Measurements from ENCODE around the gene NCKIPSD.

DNA sequence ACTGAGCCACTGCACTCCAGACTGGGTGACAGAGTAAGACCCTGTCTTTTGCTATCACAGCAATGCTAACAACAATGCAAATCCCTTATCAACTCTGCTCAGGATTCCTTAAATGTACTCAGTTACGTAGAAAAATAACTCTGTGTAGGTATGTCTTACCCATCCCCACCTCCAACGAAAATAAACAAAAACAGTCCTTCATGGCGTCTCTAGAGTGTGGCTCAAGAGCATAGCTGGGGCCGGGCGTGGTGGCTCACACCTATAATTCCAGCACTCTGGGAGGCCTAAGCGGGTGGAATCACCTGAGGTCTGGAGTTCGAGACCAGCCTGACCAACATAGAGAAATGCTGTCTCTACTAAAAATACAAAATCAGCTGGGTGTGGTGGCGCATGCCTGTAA, 13.2 kb upstream of the NCKIPSD start:
- TF ChIP-seq, protein P1, sequence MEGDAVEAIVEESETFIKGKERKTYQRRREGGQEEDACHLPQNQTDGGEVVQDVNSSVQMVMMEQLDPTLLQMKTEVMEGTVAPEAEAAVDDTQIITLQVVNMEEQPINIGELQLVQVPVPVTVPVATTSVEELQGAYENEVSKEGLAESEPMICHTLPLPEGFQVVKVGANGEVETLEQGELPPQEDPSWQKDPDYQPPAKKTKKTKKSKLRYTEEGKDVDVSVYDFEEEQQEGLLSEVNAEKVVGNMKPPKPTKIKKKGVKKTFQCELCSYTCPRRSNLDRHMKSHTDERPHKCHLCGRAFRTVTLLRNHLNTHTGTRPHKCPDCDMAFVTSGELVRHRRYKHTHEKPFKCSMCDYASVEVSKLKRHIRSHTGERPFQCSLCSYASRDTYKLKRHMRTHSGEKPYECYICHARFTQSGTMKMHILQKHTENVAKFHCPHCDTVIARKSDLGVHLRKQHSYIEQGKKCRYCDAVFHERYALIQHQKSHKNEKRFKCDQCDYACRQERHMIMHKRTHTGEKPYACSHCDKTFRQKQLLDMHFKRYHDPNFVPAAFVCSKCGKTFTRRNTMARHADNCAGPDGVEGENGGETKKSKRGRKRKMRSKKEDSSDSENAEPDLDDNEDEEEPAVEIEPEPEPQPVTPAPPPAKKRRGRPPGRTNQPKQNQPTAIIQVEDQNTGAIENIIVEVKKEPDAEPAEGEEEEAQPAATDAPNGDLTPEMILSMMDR (IDR thresholded peaks at IDR 0.05): no peak
- TF ChIP-seq POLR2A (IDR thresholded peaks at IDR 0.05): no peak
- TF ChIP-seq EP300 (IDR thresholded peaks at IDR 0.05): no peak

Measured in tibial nerve (tissue), 4 donors.